ENCODE data around the gene FBXO31.

GRCh38 chr16:87416826-87417527 lies 33.4 kb upstream of the FBXO31 start:
- peak in 5 of 7 experiments; percentile 28 to 58 (median 40) for TF ChIP-seq CTCF (IDR thresholded peaks at IDR 0.05)
- TF ChIP-seq POLR2A (IDR thresholded peaks at IDR 0.05), result no peak
- TF ChIP-seq EP300 (IDR thresholded peaks at IDR 0.05), result no peak
- no peak for TF ChIP-seq POLR2AphosphoS5 (IDR thresholded peaks at IDR 0.05)
